Heart right ventricle (tissue), 16 donors: ENCODE measurements around the gene MICAL3. TPM values are rescaled to one million over a fixed set of nuclear protein-coding genes. Genes with fewer than 3 reads are reported as not detected.
A peak's percentile ranks its signal among the peaks of the same experiment; 100 is the strongest.

Source experiments
- ATAC-seq, 8 donors: fragments of 200-7000 bp; cut with Tn5 transposase; one replicate each; pipeline ENCODE4 v1.9.1; 2020; ENCODE audit warnings: mild to moderate bottlenecking in 8 of 8, moderate library complexity in 8 of 8, moderate number of reproducible peaks in 1 of 8
- DNase-seq, 2 donors: peaks; one replicate each; pipeline ENCODE4 v3.0.0-alpha.2; 2020
- H3K27ac ChIP-seq, 10 donors: fragments of 200-600 bp; sonication (generic) in 2 of 10; one replicate each; pipeline versions ENCODE4 v1.5.0 to v1.8.0; 2020 to 2022; ENCODE audit warnings: mild to moderate bottlenecking in 3 of 10
- H3K27me3 ChIP-seq, 7 donors: fragments of 200-600 bp; one replicate each; pipeline ENCODE4 v1.8.0; 2021 to 2022; ENCODE audit warnings: mild to moderate bottlenecking in 2 of 7
- H3K36me3 ChIP-seq, 9 donors: fragments of 200-600 bp; sonication (generic) in 1 of 9; one replicate each; pipeline versions ENCODE4 v1.5.0 to v1.8.0; 2020 to 2022; ENCODE audit warnings: mild to moderate bottlenecking in 2 of 9
- H3K4me1 ChIP-seq, 9 donors: fragments of 200-600 bp; sonication (generic) in 1 of 9; one replicate each; pipeline versions ENCODE4 v1.5.0 to v1.8.0; 2020 to 2022; ENCODE audit warnings: mild to moderate bottlenecking in 4 of 9
- H3K4me3 ChIP-seq, 10 donors: fragments of 200-600 bp; sonication (generic) in 2 of 10; one replicate each; pipeline versions ENCODE4 v1.5.0 to v1.8.0; 2020 to 2022; ENCODE audit warnings: mild to moderate bottlenecking in 7 of 10, moderate library complexity in 2 of 10
- H3K9me3 ChIP-seq, 11 donors: fragments of 200-600 bp in 10 of 11; sonication (generic) in 2 of 11; one replicate each; pipeline versions ENCODE4 v1.5.0 to v1.8.0; 2013 to 2022; ENCODE audit warnings: mild to moderate bottlenecking in 2 of 11, control low read depth in 1 of 11, moderate library complexity in 1 of 11
- WGBS, 2 donors: extraction: QIAGEN DNeasy Blood & Tissue Kit; methylation state at CpG; one replicate each; pipeline ENCODE4 v1.1.7; 2013; ENCODE audit warnings: inconsistent platforms in 1 of 2; 5-methylcytosine and 5-hydroxymethylcytosine counted together
- intact Hi-C, 10 donors: fragments of 100-400 bp; cut with DNase I; formaldehyde crosslinking; loops; one replicate each; pipeline versions ENCODE4 v1.11.1 to v1.14.2; 2022
- polyA plus RNA-seq, 2 donors: library from polyadenylated mRNA; stranded (reverse); fragments of 200-250 nt; gene quantifications; one replicate each; pipeline ENCODE4 v1.2.3, GENCODE V29; 2013
- total RNA-seq, 10 donors: library from RNA; stranded (reverse); fragmentation: NEBNext Ultra II Directional in 3 of 10; extraction: Animal tissue kit (Norgen Biotek cat#: 25700) in 3 of 10; gene quantifications; one replicate each; pipeline versions ENCODE4 v1.2.1 to v1.2.4, GENCODE V29; 2021 to 2023
- TF ChIP-seq, protein P1 (sequence below), 9 donors: fragments of 200-600 bp; sonication (generic) in 2 of 9; IDR thresholded peaks; one replicate each; pipeline versions ENCODE4 v1.5.0 to v1.8.0; 2021 to 2022; ENCODE audit warnings: antibody characterized with exemption in 9 of 9, mild to moderate bottlenecking in 5 of 9, moderate library complexity in 1 of 9
- donor health status: Arrhythmogenic right ventricular cardiomyopathy.
- donor health status: ischemic (EF 13 %, LVEDD 7.1; RV severe dilation, severe dysfunction).
- donor health status: healthy with polysubstance abuse.
- donor health status: DM: no; HTN: yes; CAD: no.
- donor health status: DM: no; HTN: no; CAD: no.
- donor health status: ischemic (EF 25% LVEDD 6.9; RV normal size, moderate dysfunction).
- donor health status: ischemic (EF 25% LVEDD 5.7; RV mildly dilated, moderate dysfunction).
- donor health status: healthy.
- donor health status: DM: yes; HTN: yes; CAD: no.
- donor health status: Ischemic cardiomyopathy.
- donor health status: ischemic (EF 35%, LVEDD 5.7; RV mildly dilated, moderate dysfunction).
- donor health status: nonischemic (EF 11% LVEDD 7.7; RV severe dilation, severe dysfunction).
- donor health status: DM: yes; HTN: yes; CAD: no.
- donor health status: PGD.
- donor health status: ischemic (EF 29% LVEDD 5.4; RV normal size, mild dysfunction).
- donor health status: nonischemic (EF 23%, LVEDD 6.1; RV moderate dilation, normal function).

Gene MICAL3
- total and polyA plus RNA-seq, 12 donors: 13.2 to 137 (median 109) TPM

- Histone ChIP-seq H3K9me3 (no peaks in the 10 kb centered on the region), H3K4me1 (peaks cover 0 to 45% (median 10%) of the 10 kb centered on the region in 9 donors), H3K36me3 (no peaks in the 10 kb centered on the region), H3K27ac (no peak overlapping the region), H3K4me3 (no peak overlapping the region), H3K27me3 (peaks cover 0 to 23% (median 0%) of the 10 kb centered on the region in 7 donors)
- TF ChIP-seq, protein P1, sequence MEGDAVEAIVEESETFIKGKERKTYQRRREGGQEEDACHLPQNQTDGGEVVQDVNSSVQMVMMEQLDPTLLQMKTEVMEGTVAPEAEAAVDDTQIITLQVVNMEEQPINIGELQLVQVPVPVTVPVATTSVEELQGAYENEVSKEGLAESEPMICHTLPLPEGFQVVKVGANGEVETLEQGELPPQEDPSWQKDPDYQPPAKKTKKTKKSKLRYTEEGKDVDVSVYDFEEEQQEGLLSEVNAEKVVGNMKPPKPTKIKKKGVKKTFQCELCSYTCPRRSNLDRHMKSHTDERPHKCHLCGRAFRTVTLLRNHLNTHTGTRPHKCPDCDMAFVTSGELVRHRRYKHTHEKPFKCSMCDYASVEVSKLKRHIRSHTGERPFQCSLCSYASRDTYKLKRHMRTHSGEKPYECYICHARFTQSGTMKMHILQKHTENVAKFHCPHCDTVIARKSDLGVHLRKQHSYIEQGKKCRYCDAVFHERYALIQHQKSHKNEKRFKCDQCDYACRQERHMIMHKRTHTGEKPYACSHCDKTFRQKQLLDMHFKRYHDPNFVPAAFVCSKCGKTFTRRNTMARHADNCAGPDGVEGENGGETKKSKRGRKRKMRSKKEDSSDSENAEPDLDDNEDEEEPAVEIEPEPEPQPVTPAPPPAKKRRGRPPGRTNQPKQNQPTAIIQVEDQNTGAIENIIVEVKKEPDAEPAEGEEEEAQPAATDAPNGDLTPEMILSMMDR (IDR thresholded peaks at IDR 0.05): no peak
- ATAC-seq (no peak), DNase-seq (no peak)
- intact Hi-C loops: loop anchor here in 1 of 10 donors (10.0 kb wide), 1 partner anchor 318 kb away; no protein-coding TSS in a partner anchor
- 95 to 96% methylated on average over 3 of the region's 3 CpGs for WGBS, 2 donors
Observed at GRCh38 chr22:18062421-18062820, 38.1 kb upstream of the MICAL3 start.

DNA sequence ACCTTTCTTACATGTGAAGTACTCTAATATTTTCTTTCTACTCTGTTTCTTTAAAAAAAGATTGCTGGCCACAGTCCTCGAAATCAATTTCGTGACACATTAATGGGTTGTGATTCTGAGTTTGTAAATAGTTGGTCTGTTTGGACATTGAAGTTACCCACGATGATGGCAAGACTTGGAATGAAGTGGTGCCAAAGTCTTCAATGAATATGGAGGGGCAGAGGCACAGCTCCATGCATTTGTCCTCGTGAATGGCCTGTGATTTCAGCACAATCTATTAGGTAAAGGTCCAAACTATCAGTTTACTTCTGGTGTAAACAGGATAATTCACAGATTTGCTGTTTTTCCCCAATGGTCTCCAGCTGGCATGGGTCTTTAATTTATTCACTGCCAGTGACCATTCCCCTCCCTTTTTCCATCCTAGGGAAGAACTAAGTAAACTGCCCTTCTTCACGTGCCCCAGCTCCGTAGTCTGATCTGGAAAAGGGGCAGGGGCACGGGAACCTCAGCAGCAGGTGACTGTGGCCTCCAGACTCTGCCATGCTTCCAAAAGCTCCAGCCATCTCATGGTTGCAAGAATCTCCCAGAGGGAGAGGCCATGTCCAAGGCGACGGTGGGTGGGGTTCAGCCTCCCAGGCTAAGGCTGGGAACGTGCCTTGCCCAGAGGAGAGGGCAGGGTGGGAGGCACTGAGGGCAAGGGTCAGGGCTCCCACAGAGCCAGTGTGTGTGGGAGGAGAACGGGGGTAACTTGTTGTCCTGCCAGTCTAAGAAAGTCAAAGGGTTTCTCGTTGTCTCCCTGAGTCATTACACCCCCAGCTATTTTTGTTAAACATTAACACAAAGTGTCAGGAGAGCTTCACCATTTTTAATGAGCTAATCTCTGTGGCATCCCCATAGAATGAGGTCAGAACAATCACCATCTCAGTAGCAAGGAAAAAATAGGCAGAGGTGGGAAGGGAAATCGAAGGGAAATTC lies 36.6 kb upstream of the MICAL3 start:
- 71 to 74% methylated on average over 13 of the region's 13 CpGs for WGBS, 2 donors
- no peak for DNase-seq
- Histone ChIP-seq H3K27ac (peak overlapping the region in 2 of 10 donors; percentile 41 to 50), H3K36me3 (no peaks in the 10 kb centered on the region), H3K9me3 (no peaks in the 10 kb centered on the region), H3K4me1 (peaks cover 8 to 49% (median 17%) of the 10 kb centered on the region in 9 donors), H3K4me3 (no peak overlapping the region), H3K27me3 (peaks cover 0 to 17% (median 0%) of the 10 kb centered on the region in 7 donors)
- intact Hi-C loops: loop anchor here in 1 of 10 donors (10.0 kb wide), 1 partner anchor 316 kb away; no protein-coding TSS in a partner anchor
- TF ChIP-seq, protein P1 (IDR thresholded peaks at IDR 0.05): no peak
- ATAC-seq: peak in 2 of 8 donors; percentile 15 to 23

DNA sequence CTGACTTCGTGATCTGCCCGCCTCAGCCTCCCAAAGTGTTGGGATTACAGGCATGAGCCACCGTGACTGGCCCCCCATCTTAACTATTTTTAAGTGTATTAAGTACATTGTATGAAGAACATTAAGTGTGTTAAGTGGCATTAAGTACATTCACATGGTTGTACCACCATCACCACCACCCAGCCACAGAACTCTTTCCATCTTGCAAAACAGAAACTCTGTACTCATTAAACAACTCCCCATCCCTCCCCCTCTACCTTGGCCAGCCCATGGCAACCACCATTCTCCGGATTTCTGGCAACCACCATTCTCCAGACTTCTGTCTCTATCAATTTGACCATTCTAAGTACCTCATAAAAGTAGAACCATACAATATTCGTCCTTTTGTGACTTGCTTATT lies 35.6 kb upstream of the MICAL3 start:
- DNase-seq (no peak), ATAC-seq (no peak)
- Histone ChIP-seq H3K4me1 (peaks cover 9 to 49% (median 20%) of the 10 kb centered on the region in 9 donors), H3K27me3 (peaks cover 0 to 8% (median 0%) of the 10 kb centered on the region in 7 donors), H3K27ac (no peak overlapping the region), H3K9me3 (no peaks in the 10 kb centered on the region), H3K4me3 (no peak overlapping the region), H3K36me3 (no peaks in the 10 kb centered on the region)
- 88% methylated on average over 5 of the region's 5 CpGs for WGBS, 2 donors
- TF ChIP-seq, protein P1 (IDR thresholded peaks at IDR 0.05): no peak
- intact Hi-C loops: loop anchor here in 1 of 10 donors (10.0 kb wide), 1 partner anchor 315 kb away; no protein-coding TSS in a partner anchor

GRCh38 chr22:18059473-18059872 lies 35.1 kb upstream of the MICAL3 start:
- Histone ChIP-seq H3K4me3 (no peak overlapping the region), H3K9me3 (no peaks in the 10 kb centered on the region), H3K27me3 (peaks cover 0 to 3% (median 0%) of the 10 kb centered on the region in 7 donors), H3K36me3 (no peaks in the 10 kb centered on the region), H3K4me1 (peaks cover 9 to 49% (median 20%) of the 10 kb centered on the region in 9 donors), H3K27ac (no peak overlapping the region)
- intact Hi-C loops: no loop called here
- DNase-seq: no peak
- ATAC-seq: no peak
- TF ChIP-seq, protein P1 (IDR thresholded peaks at IDR 0.05): no peak
- WGBS, 2 donors: 94 to 99% methylated on average over 3 of the region's 3 CpGs
